PFSK-1 (cell line): ENCODE measurements around the gene EHF.

Source experiments
- POLR2AphosphoS5 ChIP-seq: IDR thresholded peaks from 2 replicates; pipeline ENCODE4 v1.6.1; 2012; ENCODE audit warnings: low read depth, mild to moderate bottlenecking, control low read depth, low read length, moderate library complexity
- SIN3A ChIP-seq: IDR thresholded peaks from 2 replicates; pipeline ENCODE4 v1.6.1; 2012; ENCODE audit warnings: mild to moderate bottlenecking, low read length, moderate library complexity, borderline replicate concordance; ENCODE audit not compliant: insufficient read depth

DNA sequence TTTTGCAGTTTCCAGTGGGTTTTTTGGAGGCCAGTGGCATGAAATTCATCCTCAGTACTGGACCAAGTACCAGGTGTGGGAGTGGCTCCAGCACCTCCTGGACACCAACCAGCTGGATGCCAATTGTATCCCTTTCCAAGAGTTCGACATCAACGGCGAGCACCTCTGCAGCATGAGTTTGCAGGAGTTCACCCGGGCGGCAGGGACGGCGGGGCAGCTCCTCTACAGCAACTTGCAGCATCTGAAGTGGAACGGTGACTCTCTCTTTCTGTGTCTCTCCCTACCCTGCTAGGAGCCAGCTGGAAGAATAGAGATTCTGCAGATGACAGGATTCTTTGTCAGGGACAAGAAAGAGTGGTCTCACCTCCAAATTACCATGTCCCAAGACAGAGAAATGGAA, 25.5 kb downstream of the EHF start:
- TF ChIP-seq POLR2AphosphoS5 (no peak), SIN3A (no peak)
